Measurements from ENCODE around the gene AKR1D1. TPM values are rescaled to one million over a fixed set of nuclear protein-coding genes. Genes with fewer than 3 reads are reported as not detected.
A peak's percentile ranks its signal among the peaks of the same experiment; 100 is the strongest.

The AKR1D1 gene
- total and polyA plus RNA-seq, 2 of the 13 experiments (the other 11 are each of a cell fraction or from before 2014, with no cell fraction given), result 6.9 to 37.0 TPM

DNA sequence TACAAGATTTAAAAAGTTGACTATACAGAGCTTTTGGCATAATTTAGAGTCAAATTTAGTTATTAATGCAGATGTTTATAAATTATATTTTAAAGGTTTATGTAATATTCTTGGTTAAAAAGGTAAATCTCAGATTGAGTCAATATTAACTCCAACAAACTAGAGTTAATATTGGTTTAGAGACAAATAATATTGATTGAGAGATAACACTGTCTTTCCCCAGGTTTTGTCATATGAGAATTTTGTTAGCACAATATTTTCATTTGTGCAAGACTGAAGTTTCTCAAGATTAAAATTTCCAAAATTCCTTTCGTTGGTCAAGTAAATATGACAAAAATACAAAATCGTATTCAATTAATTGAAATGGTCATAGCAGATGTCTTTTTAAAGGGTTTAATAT is 12.9 kb upstream of the AKR1D1 start (continued):
- TF ChIP-seq NFKB2 (CRISPR knock-in tag; IDR thresholded peaks at IDR 0.05; ENCODE audit: borderline replicate concordance), result no peak
- peak; percentile 24; the same call in 1 of the 2 replicates for TF ChIP-seq ZNF652 (CRISPR knock-in tag; IDR thresholded peaks at IDR 0.05; ENCODE audit: borderline replicate concordance, low read depth)
- peak; percentile 50; the same call in 1 of the 2 replicates for TF ChIP-seq NR2F2 (IDR thresholded peaks at IDR 0.05; ENCODE audit: borderline replicate concordance, low read depth)
- no peak for TF ChIP-seq SOX13 (IDR thresholded peaks at IDR 0.05)
- TF ChIP-seq SOX13 (CRISPR knock-in tag; conservative IDR thresholded peaks at IDR 0.05 in 1 of 2, IDR thresholded peaks at IDR 0.05 in 1 of 2), result peak in 1 of 2 experiments; percentile 67; a peak in 1 of 4 replicates
- TF ChIP-seq SATB2 (CRISPR knock-in tag; IDR thresholded peaks at IDR 0.05), result 0 out of 2 replicates have a peak, but pooled peaks have one; percentile 31
- TF ChIP-seq USF2 (IDR thresholded peaks at IDR 0.05; ENCODE audit: low read depth, low read length), result no peak
- TF ChIP-seq USF2 (CRISPR knock-in tag; IDR thresholded peaks at IDR 0.05; ENCODE audit: borderline replicate concordance), result no peak
- TF ChIP-seq EP300 (IDR thresholded peaks at IDR 0.05; ENCODE audit: low read depth in 2 of 2, low read length in 2 of 2), result peak in 1 of 2 experiments; percentile 63; a peak in 2 of 4 replicates
- TF ChIP-seq EP300 (CRISPR knock-in tag; IDR thresholded peaks at IDR 0.05; ENCODE audit: borderline replicate concordance), result no peak
- TF ChIP-seq CHD2 (IDR thresholded peaks at IDR 0.05; ENCODE audit: low read depth, low read length), result no peak
- TF ChIP-seq, protein P1, sequence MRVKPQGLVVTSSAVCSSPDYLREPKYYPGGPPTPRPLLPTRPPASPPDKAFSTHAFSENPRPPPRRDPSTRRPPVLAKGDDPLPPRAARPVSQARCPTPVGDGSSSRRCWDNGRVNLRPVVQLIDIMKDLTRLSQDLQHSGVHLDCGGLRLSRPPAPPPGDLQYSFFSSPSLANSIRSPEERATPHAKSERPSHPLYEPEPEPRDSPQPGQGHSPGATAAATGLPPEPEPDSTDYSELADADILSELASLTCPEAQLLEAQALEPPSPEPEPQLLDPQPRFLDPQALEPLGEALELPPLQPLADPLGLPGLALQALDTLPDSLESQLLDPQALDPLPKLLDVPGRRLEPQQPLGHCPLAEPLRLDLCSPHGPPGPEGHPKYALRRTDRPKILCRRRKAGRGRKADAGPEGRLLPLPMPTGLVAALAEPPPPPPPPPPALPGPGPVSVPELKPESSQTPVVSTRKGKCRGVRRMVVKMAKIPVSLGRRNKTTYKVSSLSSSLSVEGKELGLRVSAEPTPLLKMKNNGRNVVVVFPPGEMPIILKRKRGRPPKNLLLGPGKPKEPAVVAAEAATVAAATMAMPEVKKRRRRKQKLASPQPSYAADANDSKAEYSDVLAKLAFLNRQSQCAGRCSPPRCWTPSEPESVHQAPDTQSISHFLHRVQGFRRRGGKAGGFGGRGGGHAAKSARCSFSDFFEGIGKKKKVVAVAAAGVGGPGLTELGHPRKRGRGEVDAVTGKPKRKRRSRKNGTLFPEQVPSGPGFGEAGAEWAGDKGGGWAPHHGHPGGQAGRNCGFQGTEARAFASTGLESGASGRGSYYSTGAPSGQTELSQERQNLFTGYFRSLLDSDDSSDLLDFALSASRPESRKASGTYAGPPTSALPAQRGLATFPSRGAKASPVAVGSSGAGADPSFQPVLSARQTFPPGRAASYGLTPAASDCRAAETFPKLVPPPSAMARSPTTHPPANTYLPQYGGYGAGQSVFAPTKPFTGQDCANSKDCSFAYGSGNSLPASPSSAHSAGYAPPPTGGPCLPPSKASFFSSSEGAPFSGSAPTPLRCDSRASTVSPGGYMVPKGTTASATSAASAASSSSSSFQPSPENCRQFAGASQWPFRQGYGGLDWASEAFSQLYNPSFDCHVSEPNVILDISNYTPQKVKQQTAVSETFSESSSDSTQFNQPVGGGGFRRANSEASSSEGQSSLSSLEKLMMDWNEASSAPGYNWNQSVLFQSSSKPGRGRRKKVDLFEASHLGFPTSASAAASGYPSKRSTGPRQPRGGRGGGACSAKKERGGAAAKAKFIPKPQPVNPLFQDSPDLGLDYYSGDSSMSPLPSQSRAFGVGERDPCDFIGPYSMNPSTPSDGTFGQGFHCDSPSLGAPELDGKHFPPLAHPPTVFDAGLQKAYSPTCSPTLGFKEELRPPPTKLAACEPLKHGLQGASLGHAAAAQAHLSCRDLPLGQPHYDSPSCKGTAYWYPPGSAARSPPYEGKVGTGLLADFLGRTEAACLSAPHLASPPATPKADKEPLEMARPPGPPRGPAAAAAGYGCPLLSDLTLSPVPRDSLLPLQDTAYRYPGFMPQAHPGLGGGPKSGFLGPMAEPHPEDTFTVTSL (CRISPR knock-in tag; IDR thresholded peaks at IDR 0.05; ENCODE audit: borderline replicate concordance), result no peak; the same call in 1 of the 2 replicates
- TF ChIP-seq ZNF558 (CRISPR knock-in tag; IDR thresholded peaks at IDR 0.05; ENCODE audit: borderline replicate concordance), result no peak
- no peak for TF ChIP-seq PCBP1 (IDR thresholded peaks at IDR 0.05; ENCODE audit: borderline replicate concordance, low read depth, low read length)
- 0 out of 2 replicates have a peak, but pooled peaks have one; percentile 18 for TF ChIP-seq HDAC1 (CRISPR knock-in tag; IDR thresholded peaks at IDR 0.05)

All from HepG2 (cell line).